HG02840 (cell line): ENCODE measurements around the gene KRT7.
A peak's percentile ranks its signal among the peaks of the same experiment; 100 is the strongest.
"Not testable (repeated sequence)": the region's sequence is repeated elsewhere in the genome, so short reads cannot be mapped to it uniquely, and the experiment has no call there.

ENCODE experiments used
- ATAC-seq: cut with Tn5 transposase; IDR thresholded peaks from one replicate; pipeline ENCODE4 v1.9.1; 2021; ENCODE audit warnings: mild to moderate bottlenecking, moderate library complexity, moderate number of reproducible peaks; ENCODE audit not compliant: unreplicated experiment, low FRiP score

The KRT7 gene

GRCh38 chr12:52242442-52243258 lies 9.6 kb downstream of the KRT7 start:
- ATAC-seq = no peak

- no peak for ATAC-seq
These were observed 10.3 kb downstream of the KRT7 start for GRCh38 chr12:52243259-52243855.

GRCh38 chr12:52243856-52244614 lies 11.0 kb downstream of the KRT7 start:
- ATAC-seq = peak; percentile 90

- no peak for ATAC-seq
These were observed 11.6 kb downstream of the KRT7 start for GRCh38 chr12:52244615-52244994.

- no peak for ATAC-seq
These were observed 12.4 kb downstream of the KRT7 start for GRCh38 chr12:52245259-52245961.

GRCh38 chr12:52245962-52246569 lies 13.0 kb downstream of the KRT7 start:
- no peak for ATAC-seq

- no peak for ATAC-seq
These were observed 13.9 kb downstream of the KRT7 start for GRCh38 chr12:52246720-52247621.

GRCh38 chr12:52247622-52248540 lies 14.8 kb downstream of the KRT7 start:
- no peak for ATAC-seq

- ATAC-seq = no peak
These were observed 15.8 kb downstream of the KRT7 start for GRCh38 chr12:52248541-52249461.

- no peak for ATAC-seq
These were observed 16.5 kb downstream of the KRT7 start for GRCh38 chr12:52249511-52250047.

GRCh38 chr12:52250048-52250990 lies 17.3 kb downstream of the KRT7 start:
- ATAC-seq = no peak

GRCh38 chr12:52251367-52252051 lies 18.5 kb downstream of the KRT7 start:
- ATAC-seq = no peak

GRCh38 chr12:52252175-52252615 lies 19.2 kb downstream of the KRT7 start:
- not testable (repeated sequence) for ATAC-seq

- ATAC-seq = no peak
These were observed 19.8 kb downstream of the KRT7 start for GRCh38 chr12:52252728-52253343.
